Astrocyte (in vitro differentiated cells and primary cell): Measurements from ENCODE around the gene HSPA4L.

ENCODE experiments used
- CTCF ChIP-seq: IDR thresholded peaks from 2 replicates; pipeline ENCODE4 v1.5.1; 2011; ENCODE audit warnings: low read depth, mild to moderate bottlenecking, inconsistent platforms, low read length, moderate library complexity; ENCODE audit not compliant: insufficient read depth
- EZH2 ChIP-seq: IDR thresholded peaks from 2 replicates; pipeline ENCODE4 v1.6.1; 2012; ENCODE audit warnings: mild to moderate bottlenecking, low read length, inconsistent platforms; ENCODE audit not compliant: insufficient read depth

GRCh38 chr4:127852661-127853060 is 70.5 kb downstream of the HSPA4L start:
- TF ChIP-seq EZH2, result no peak
- TF ChIP-seq CTCF, result no peak
